Measurements from ENCODE around the gene PADI3. TPM values are rescaled to one million over a fixed set of nuclear protein-coding genes. Genes with fewer than 3 reads are reported as not detected.

PADI3 gene
- total RNA-seq, 4 donors from 2014 or later, result not detected

- Histone ChIP-seq H3K4me3 (no peak overlapping the region), H3K9me3 (no peaks in the 10 kb centered on the region), H3K4me1 (peaks cover 0 to 7% (median 0%) of the 10 kb centered on the region in 4 donors), H3K27me3 (no peaks in the 10 kb centered on the region), H3K27ac (no peak overlapping the region), H3K36me3 (no peaks in the 10 kb centered on the region)
- TF ChIP-seq, protein P1, sequence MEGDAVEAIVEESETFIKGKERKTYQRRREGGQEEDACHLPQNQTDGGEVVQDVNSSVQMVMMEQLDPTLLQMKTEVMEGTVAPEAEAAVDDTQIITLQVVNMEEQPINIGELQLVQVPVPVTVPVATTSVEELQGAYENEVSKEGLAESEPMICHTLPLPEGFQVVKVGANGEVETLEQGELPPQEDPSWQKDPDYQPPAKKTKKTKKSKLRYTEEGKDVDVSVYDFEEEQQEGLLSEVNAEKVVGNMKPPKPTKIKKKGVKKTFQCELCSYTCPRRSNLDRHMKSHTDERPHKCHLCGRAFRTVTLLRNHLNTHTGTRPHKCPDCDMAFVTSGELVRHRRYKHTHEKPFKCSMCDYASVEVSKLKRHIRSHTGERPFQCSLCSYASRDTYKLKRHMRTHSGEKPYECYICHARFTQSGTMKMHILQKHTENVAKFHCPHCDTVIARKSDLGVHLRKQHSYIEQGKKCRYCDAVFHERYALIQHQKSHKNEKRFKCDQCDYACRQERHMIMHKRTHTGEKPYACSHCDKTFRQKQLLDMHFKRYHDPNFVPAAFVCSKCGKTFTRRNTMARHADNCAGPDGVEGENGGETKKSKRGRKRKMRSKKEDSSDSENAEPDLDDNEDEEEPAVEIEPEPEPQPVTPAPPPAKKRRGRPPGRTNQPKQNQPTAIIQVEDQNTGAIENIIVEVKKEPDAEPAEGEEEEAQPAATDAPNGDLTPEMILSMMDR (IDR thresholded peaks at IDR 0.05), result no peak
- TF ChIP-seq POLR2A (IDR thresholded peaks at IDR 0.05), result no peak
- DNase-seq, result peak in 1 of 3 donors; percentile 20
Observed at GRCh38 chr1:17270891-17271765, 22.2 kb downstream of the PADI3 start.

GRCh38 chr1:17272066-17272465 lies 23.2 kb downstream of the PADI3 start:
- no peaks in the 10 kb centered on the region for H3K36me3 ChIP-seq
- TF ChIP-seq, protein P1 (IDR thresholded peaks at IDR 0.05), result no peak
- no peak for TF ChIP-seq POLR2A (IDR thresholded peaks at IDR 0.05)

GRCh38 chr1:17272646-17273045 lies 23.7 kb downstream of the PADI3 start:
- no peaks in the 10 kb centered on the region for H3K36me3 ChIP-seq
- TF ChIP-seq, protein P1 (IDR thresholded peaks at IDR 0.05), result no peak
- no peak for TF ChIP-seq POLR2A (IDR thresholded peaks at IDR 0.05)
- no peaks in the 10 kb centered on the region for H3K9me3 ChIP-seq
- peak overlapping the region in 1 of 4 donors; percentile 66 for H3K27ac ChIP-seq
- H3K4me3 ChIP-seq, result no peak overlapping the region
- peaks cover 0 to 7% (median 0%) of the 10 kb centered on the region in 4 donors for H3K4me1 ChIP-seq
- DNase-seq, result peak in 2 of 3 donors; percentile 65 to 85
- H3K27me3 ChIP-seq, result no peaks in the 10 kb centered on the region

More at GRCh38 chr1:17272066-17272465, 23.2 kb downstream of the PADI3 start:
- Histone ChIP-seq H3K9me3 (no peaks in the 10 kb centered on the region), H3K4me1 (peaks cover 0 to 7% (median 0%) of the 10 kb centered on the region in 4 donors), H3K27me3 (no peaks in the 10 kb centered on the region), H3K4me3 (no peak overlapping the region), H3K27ac (no peak overlapping the region)
- peak in 1 of 3 donors; percentile 37 for DNase-seq

- Histone ChIP-seq H3K9me3 (no peaks in the 10 kb centered on the region), H3K36me3 (no peaks in the 10 kb centered on the region), H3K4me1 (peaks cover 0 to 7% (median 0%) of the 10 kb centered on the region in 4 donors), H3K4me3 (no peak overlapping the region), H3K27ac (peak overlapping the region in 1 of 4 donors; percentile 66), H3K27me3 (no peaks in the 10 kb centered on the region)
- DNase-seq, result no peak
- no peak for TF ChIP-seq POLR2A (IDR thresholded peaks at IDR 0.05)
Observed at GRCh38 chr1:17273096-17273495, 24.2 kb downstream of the PADI3 start.

- no peak overlapping the region for H3K27ac ChIP-seq
- no peaks in the 10 kb centered on the region for H3K27me3 ChIP-seq
- peak in 2 of 3 donors; percentile 77 to 78 for DNase-seq
- H3K9me3 ChIP-seq, result no peaks in the 10 kb centered on the region
- H3K4me1 ChIP-seq, result peaks cover 0 to 7% (median 0%) of the 10 kb centered on the region in 4 donors
- TF ChIP-seq, protein P1 (IDR thresholded peaks at IDR 0.05), result peak in 4 of 6 experiments; percentile 46 to 76 (median 66)
- TF ChIP-seq POLR2A (IDR thresholded peaks at IDR 0.05), result no peak
- H3K4me3 ChIP-seq, result no peak overlapping the region
- no peaks in the 10 kb centered on the region for H3K36me3 ChIP-seq
Observed at GRCh38 chr1:17274186-17275170, 25.6 kb downstream of the PADI3 start.

Data from Peyer's patch (tissue), 4 donors.